Ishikawa (cell line): ENCODE data around the gene BANP.

Experiments used
- CREB1 ChIP-seq: IDR thresholded peaks from 2 replicates; pipeline ENCODE4 v1.6.1; 2012; ENCODE audit warnings: low read depth
- TEAD4 ChIP-seq: IDR thresholded peaks from 2 replicates; pipeline ENCODE4 v1.6.1; 2012
- ZBTB7A ChIP-seq: IDR thresholded peaks from 2 replicates; pipeline ENCODE4 v1.6.1; 2012; ENCODE audit warnings: low read depth
- TF ChIP-seq, protein P1 (sequence below): IDR thresholded peaks from 2 replicates; pipeline ENCODE4 v1.6.1; 2012; ENCODE audit warnings: low read depth, mild to moderate bottlenecking

DNA sequence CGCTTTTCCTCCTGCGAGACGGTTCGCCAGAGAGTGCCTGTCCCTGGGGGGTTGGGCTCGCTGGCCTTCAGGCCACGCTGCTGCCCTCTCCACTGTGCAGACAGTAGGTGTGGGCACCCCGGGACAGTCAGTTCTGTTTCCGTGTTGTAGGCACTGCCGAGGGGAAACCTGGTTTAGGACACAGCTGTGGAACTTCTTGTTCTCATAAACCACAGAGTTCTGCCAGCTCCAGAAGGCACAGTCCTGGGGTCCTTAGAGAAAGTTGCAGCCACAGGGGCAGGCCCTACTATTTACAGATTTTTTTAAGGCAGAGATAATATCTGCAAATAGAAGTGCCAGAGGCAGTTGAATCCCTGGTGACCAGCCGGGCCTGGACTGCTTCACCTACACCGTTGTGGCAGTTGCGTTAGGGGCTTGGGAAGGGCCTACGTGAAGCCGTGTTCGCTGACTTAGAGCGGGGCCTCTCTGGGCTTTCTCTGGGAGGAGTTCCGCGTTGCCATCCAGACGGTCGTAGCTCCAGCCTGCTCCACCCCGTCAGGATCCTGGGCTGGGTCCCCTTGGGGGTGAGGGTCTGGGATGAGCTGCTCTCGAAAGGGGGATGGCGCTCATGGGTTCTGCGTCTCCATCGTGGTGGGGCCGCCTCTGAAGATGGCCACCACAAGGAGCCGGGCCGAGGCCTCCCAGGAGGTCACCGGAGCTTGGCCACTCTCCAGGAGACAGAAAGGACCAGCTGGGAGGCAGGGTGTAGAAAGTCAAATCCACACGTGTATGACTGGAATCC, 126.3 kb downstream of the BANP start:
- no peak for TF ChIP-seq ZBTB7A
- no peak for TF ChIP-seq TEAD4
- TF ChIP-seq, protein P1, sequence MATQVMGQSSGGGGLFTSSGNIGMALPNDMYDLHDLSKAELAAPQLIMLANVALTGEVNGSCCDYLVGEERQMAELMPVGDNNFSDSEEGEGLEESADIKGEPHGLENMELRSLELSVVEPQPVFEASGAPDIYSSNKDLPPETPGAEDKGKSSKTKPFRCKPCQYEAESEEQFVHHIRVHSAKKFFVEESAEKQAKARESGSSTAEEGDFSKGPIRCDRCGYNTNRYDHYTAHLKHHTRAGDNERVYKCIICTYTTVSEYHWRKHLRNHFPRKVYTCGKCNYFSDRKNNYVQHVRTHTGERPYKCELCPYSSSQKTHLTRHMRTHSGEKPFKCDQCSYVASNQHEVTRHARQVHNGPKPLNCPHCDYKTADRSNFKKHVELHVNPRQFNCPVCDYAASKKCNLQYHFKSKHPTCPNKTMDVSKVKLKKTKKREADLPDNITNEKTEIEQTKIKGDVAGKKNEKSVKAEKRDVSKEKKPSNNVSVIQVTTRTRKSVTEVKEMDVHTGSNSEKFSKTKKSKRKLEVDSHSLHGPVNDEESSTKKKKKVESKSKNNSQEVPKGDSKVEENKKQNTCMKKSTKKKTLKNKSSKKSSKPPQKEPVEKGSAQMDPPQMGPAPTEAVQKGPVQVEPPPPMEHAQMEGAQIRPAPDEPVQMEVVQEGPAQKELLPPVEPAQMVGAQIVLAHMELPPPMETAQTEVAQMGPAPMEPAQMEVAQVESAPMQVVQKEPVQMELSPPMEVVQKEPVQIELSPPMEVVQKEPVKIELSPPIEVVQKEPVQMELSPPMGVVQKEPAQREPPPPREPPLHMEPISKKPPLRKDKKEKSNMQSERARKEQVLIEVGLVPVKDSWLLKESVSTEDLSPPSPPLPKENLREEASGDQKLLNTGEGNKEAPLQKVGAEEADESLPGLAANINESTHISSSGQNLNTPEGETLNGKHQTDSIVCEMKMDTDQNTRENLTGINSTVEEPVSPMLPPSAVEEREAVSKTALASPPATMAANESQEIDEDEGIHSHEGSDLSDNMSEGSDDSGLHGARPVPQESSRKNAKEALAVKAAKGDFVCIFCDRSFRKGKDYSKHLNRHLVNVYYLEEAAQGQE: no peak
- no peak for TF ChIP-seq CREB1
